Measurements from ENCODE around the gene TUBA1B.
"Not testable (repeated sequence)": the region's sequence is repeated elsewhere in the genome, so short reads cannot be mapped to it uniquely, and the experiment has no call there.

The TUBA1B gene

GRCh38 chr12:49144384-49144783, 13.2 kb upstream of the TUBA1B start:
- Histone ChIP-seq H3K4me1 (no peaks in the 10 kb centered on the region), H3K9me3 (no peaks in the 10 kb centered on the region), H3K4me3 (no peak overlapping the region), H3K27ac (no peak overlapping the region), H3K36me3 (no peaks in the 10 kb centered on the region; the same call in 1 of the 2 replicates), H4K20me1 (no peaks in the 10 kb centered on the region), H3K27me3 (no peaks in the 10 kb centered on the region), H3K9ac (no peak overlapping the region), H3K4me2 (no peak overlapping the region)
- no peak for TF ChIP-seq Cebpa-rat (IDR thresholded peaks at IDR 0.05)

- no peaks in the 10 kb centered on the region for H3K9me3 ChIP-seq
- H3K27ac ChIP-seq: no peak overlapping the region
- H3K36me3 ChIP-seq: no peaks in the 10 kb centered on the region; the same call in 1 of the 2 replicates
- H3K27me3 ChIP-seq: no peaks in the 10 kb centered on the region
- no peaks in the 10 kb centered on the region for H4K20me1 ChIP-seq
- H3K4me3 ChIP-seq: no peak overlapping the region
- H3K4me1 ChIP-seq: peaks cover 8% of the 10 kb centered on the region
- H3K4me2 ChIP-seq: no peak overlapping the region
- TF ChIP-seq Cebpa-rat (IDR thresholded peaks at IDR 0.05): no peak
- no peak overlapping the region for H3K9ac ChIP-seq
Observed at GRCh38 chr12:49138999-49139398, 7.8 kb upstream of the TUBA1B start.

- Histone ChIP-seq H3K27me3 (no peaks in the 10 kb centered on the region), H3K4me3 (no peak overlapping the region), H4K20me1 (no peaks in the 10 kb centered on the region), H3K36me3 (no peaks in the 10 kb centered on the region; the same call in 1 of the 2 replicates), H3K4me1 (peaks cover 12% of the 10 kb centered on the region), H3K4me2 (peak overlapping the region; percentile 23; the same call in 1 of the 2 replicates), H3K9me3 (no peaks in the 10 kb centered on the region), H3K27ac (no peak overlapping the region), H3K9ac (no peak overlapping the region)
- TF ChIP-seq Cebpa-rat (IDR thresholded peaks at IDR 0.05): no peak
Observed at GRCh38 chr12:49138587-49138986, 7.4 kb upstream of the TUBA1B start.

GRCh38 chr12:49137476-49137875, 6.3 kb upstream of the TUBA1B start:
- H3K27ac ChIP-seq: no peak overlapping the region
- H3K9ac ChIP-seq: no peak overlapping the region
- no peak overlapping the region for H3K4me2 ChIP-seq
- H3K36me3 ChIP-seq: no peaks in the 10 kb centered on the region; the same call in 1 of the 2 replicates
- H3K4me3 ChIP-seq: no peak overlapping the region
- no peaks in the 10 kb centered on the region for H4K20me1 ChIP-seq
- TF ChIP-seq Cebpa-rat (IDR thresholded peaks at IDR 0.05): no peak
- no peaks in the 10 kb centered on the region for H3K9me3 ChIP-seq
- no peaks in the 10 kb centered on the region for H3K27me3 ChIP-seq
- peaks cover 23% of the 10 kb centered on the region for H3K4me1 ChIP-seq

- H3K36me3 ChIP-seq, H3K9ac ChIP-seq, H3K27me3 ChIP-seq, H3K4me2 ChIP-seq, H3K27ac ChIP-seq, H4K20me1 ChIP-seq, H3K9me3 ChIP-seq, H3K4me3 ChIP-seq: not testable (repeated sequence)
- H3K4me1 ChIP-seq: peaks cover 28% of the 10 kb centered on the region
Observed at GRCh38 chr12:49136997-49137396, 5.8 kb upstream of the TUBA1B start.

GRCh38 chr12:49133590-49133989, 2.4 kb upstream of the TUBA1B start:
- Histone ChIP-seq H3K27ac (peak overlapping the region; percentile 99; the same call in 1 of the 2 replicates), H3K4me1 (peaks cover 43% of the 10 kb centered on the region), H3K36me3 (peaks cover 20% of the 10 kb centered on the region), H3K4me3 (peak overlapping the region; percentile 96; the same call in 1 of the 2 replicates), H4K20me1 (peaks cover 21% of the 10 kb centered on the region), H3K27me3 (no peaks in the 10 kb centered on the region), H3K4me2 (peak overlapping the region; percentile 92), H3K9me3 (no peaks in the 10 kb centered on the region), H3K9ac (peak overlapping the region; percentile 100; the same call in 1 of the 2 replicates)
- TF ChIP-seq Cebpa-rat (IDR thresholded peaks at IDR 0.05): peak; percentile 12; the same call in 1 of the 2 replicates

- Histone ChIP-seq H3K4me1 (peaks cover 38% of the 10 kb centered on the region), H3K27ac (peak overlapping the region; percentile 99; the same call in 1 of the 2 replicates), H3K9me3 (no peaks in the 10 kb centered on the region), H4K20me1 (peaks cover 22% of the 10 kb centered on the region), H3K4me2 (peak overlapping the region; percentile 92), H3K36me3 (peaks cover 22% of the 10 kb centered on the region), H3K27me3 (no peaks in the 10 kb centered on the region), H3K9ac (peak overlapping the region; percentile 100), H3K4me3 (peak overlapping the region; percentile 96)
- TF ChIP-seq Cebpa-rat (IDR thresholded peaks at IDR 0.05): no peak
Observed at GRCh38 chr12:49133014-49133413, 1.8 kb upstream of the TUBA1B start.

- H3K4me2 ChIP-seq: peak overlapping the region; percentile 92
- peak overlapping the region; percentile 99 for H3K27ac ChIP-seq
- no peaks in the 10 kb centered on the region for H3K27me3 ChIP-seq
- peaks cover 33% of the 10 kb centered on the region for H4K20me1 ChIP-seq
- peaks cover 38% of the 10 kb centered on the region for H3K4me1 ChIP-seq
- peaks cover 33% of the 10 kb centered on the region for H3K36me3 ChIP-seq
- TF ChIP-seq Cebpa-rat (IDR thresholded peaks at IDR 0.05): no peak
- no peaks in the 10 kb centered on the region for H3K9me3 ChIP-seq
- peak overlapping the region; percentile 96 for H3K4me3 ChIP-seq
- peak overlapping the region; percentile 100 for H3K9ac ChIP-seq
Observed at GRCh38 chr12:49131894-49132461, 783 bp upstream of the TUBA1B start.

- Histone ChIP-seq H3K36me3 (peaks cover 37% of the 10 kb centered on the region), H3K4me1 (peaks cover 38% of the 10 kb centered on the region), H3K27ac (peak overlapping the region; percentile 99)
Observed at GRCh38 chr12:49130151-49131050, 794 bp downstream of the TUBA1B start.

More at GRCh38 chr12:49130151-49131050, 794 bp downstream of the TUBA1B start:
- H3K27me3 ChIP-seq: no peaks in the 10 kb centered on the region
- H3K4me2 ChIP-seq: peak overlapping the region; percentile 93
- no peak for TF ChIP-seq Cebpa-rat (IDR thresholded peaks at IDR 0.05)
- H3K9ac ChIP-seq: peak overlapping the region; percentile 100
- no peaks in the 10 kb centered on the region for H3K9me3 ChIP-seq
- H3K4me3 ChIP-seq: peak overlapping the region; percentile 96
- H4K20me1 ChIP-seq: peaks cover 37% of the 10 kb centered on the region
